Activated T-helper 2 cell treated with anti-CD3 and anti-CD28 coated beads, Interferon-gamma antibody, Interleukin-2, Interleukin-4, amounts not matched to agents 10 μg/mL and 5 μg/mL and 100 μg/mL, durations not matched to agents 14 hours and 24 hours and 36 hours (primary cell): ENCODE data around the gene ITGBL1. TPM values are rescaled to one million over a fixed set of nuclear protein-coding genes. Genes with fewer than 3 reads are reported as not detected.

Experiments used
- DNase-seq: peaks from one replicate; pipeline ENCODE4 v3.0.0; 2021; ENCODE audit warnings: low spot score
- H3K27ac Mint-ChIP-seq: one replicate; pipeline ENCODE4 v1.8.0; 2021; ENCODE audit warnings: mixed read lengths
- H3K27me3 Mint-ChIP-seq: one replicate; pipeline ENCODE4 v1.8.0; 2021; ENCODE audit warnings: low read depth, mixed read lengths
- H3K36me3 Mint-ChIP-seq: one replicate; pipeline ENCODE4 v1.8.0; 2021; ENCODE audit warnings: low read depth, mixed read lengths
- H3K4me1 Mint-ChIP-seq: one replicate; pipeline ENCODE4 v1.8.0; 2021; ENCODE audit warnings: low read depth, mixed read lengths
- H3K4me3 Mint-ChIP-seq: one replicate; pipeline ENCODE4 v1.8.0; 2021; ENCODE audit warnings: low read depth, mild to moderate bottlenecking, moderate library complexity, mixed read lengths
- H3K9me3 Mint-ChIP-seq: one replicate; pipeline ENCODE4 v1.8.0; 2021; ENCODE audit warnings: mixed read lengths
- intact Hi-C: fragments of 100-400 bp; cut with micrococcal nuclease; formaldehyde crosslinking; loops from one replicate; pipeline ENCODE4 v1.15.1; 2023
- total RNA-seq: library from RNA; stranded (reverse); gene quantifications from 2 replicates; pipeline ENCODE4 v1.2.3, GENCODE V29; 2022

Gene ITGBL1
- total RNA-seq, 1 donor from 2014 or later: not detected

- no peaks in the 10 kb centered on the region for H3K4me1 Mint-ChIP-seq
- DNase-seq: no peak
- no peak overlapping the region for H3K4me3 Mint-ChIP-seq
- intact Hi-C loops: loop anchor here (2.0 kb wide), 1 partner anchor 15 kb away; no protein-coding TSS in a partner anchor
- no peak overlapping the region for H3K27ac Mint-ChIP-seq
- no peaks in the 10 kb centered on the region for H3K9me3 Mint-ChIP-seq
- no peaks in the 10 kb centered on the region for H3K36me3 Mint-ChIP-seq
- no peaks in the 10 kb centered on the region for H3K27me3 Mint-ChIP-seq
These were observed 159.3 kb downstream of the ITGBL1 start for GRCh38 chr13:101611491-101612475.

GRCh38 chr13:101612735-101613134 lies 160.3 kb downstream of the ITGBL1 start:
- intact Hi-C loops: no loop called here

GRCh38 chr13:101614491-101614890 lies 162.0 kb downstream of the ITGBL1 start:
- Mint-ChIP-seq H3K27ac (no peak overlapping the region), H3K36me3 (no peaks in the 10 kb centered on the region), H3K4me1 (peaks cover 7% of the 10 kb centered on the region)

More at GRCh38 chr13:101612735-101613134, 160.3 kb downstream of the ITGBL1 start:
- Mint-ChIP-seq H3K9me3 (no peaks in the 10 kb centered on the region), H3K36me3 (no peaks in the 10 kb centered on the region), H3K27me3 (no peaks in the 10 kb centered on the region), H3K27ac (no peak overlapping the region), H3K4me1 (peaks cover under 1% of the 10 kb centered on the region), H3K4me3 (no peak overlapping the region)
- DNase-seq: no peak

GRCh38 chr13:101618440-101619187 lies 166.1 kb downstream of the ITGBL1 start:
- Mint-ChIP-seq H3K4me1 (peaks cover 11% of the 10 kb centered on the region), H3K27ac (no peak overlapping the region), H3K27me3 (peaks cover 22% of the 10 kb centered on the region), H3K9me3 (no peaks in the 10 kb centered on the region), H3K36me3 (no peaks in the 10 kb centered on the region), H3K4me3 (no peak overlapping the region)
- DNase-seq: no peak
- intact Hi-C loops: no loop called here

More at GRCh38 chr13:101614491-101614890, 162.0 kb downstream of the ITGBL1 start:
- Mint-ChIP-seq H3K9me3 (no peaks in the 10 kb centered on the region), H3K4me3 (no peak overlapping the region), H3K27me3 (peaks cover 2% of the 10 kb centered on the region)
- no peak for DNase-seq
- intact Hi-C loops: no loop called here

GRCh38 chr13:101621099-101621498 lies 168.6 kb downstream of the ITGBL1 start:
- Mint-ChIP-seq H3K27ac (no peak overlapping the region), H3K4me1 (peaks cover 29% of the 10 kb centered on the region), H3K27me3 (peaks cover 29% of the 10 kb centered on the region), H3K9me3 (no peaks in the 10 kb centered on the region), H3K36me3 (no peaks in the 10 kb centered on the region), H3K4me3 (no peak overlapping the region)
- no peak for DNase-seq
- intact Hi-C loops: loop anchor here (10.0 kb wide), 1 partner anchor 1154 kb away; the partner anchor contains the start of gene TEX30

GRCh38 chr13:101623470-101624209 lies 171.2 kb downstream of the ITGBL1 start:
- no peak for DNase-seq
- H3K36me3 Mint-ChIP-seq: no peaks in the 10 kb centered on the region
- H3K27ac Mint-ChIP-seq: no peak overlapping the region
- peaks cover 27% of the 10 kb centered on the region for H3K27me3 Mint-ChIP-seq
- H3K4me1 Mint-ChIP-seq: peaks cover 40% of the 10 kb centered on the region
- no peak overlapping the region for H3K4me3 Mint-ChIP-seq
- H3K9me3 Mint-ChIP-seq: no peaks in the 10 kb centered on the region
- intact Hi-C loops: loop anchor here (10.0 kb wide), 1 partner anchor 1151 kb away; the partner anchor contains the start of gene TEX30

- Mint-ChIP-seq H3K4me3 (no peak overlapping the region), H3K4me1 (peaks cover 38% of the 10 kb centered on the region), H3K27ac (no peak overlapping the region), H3K36me3 (no peaks in the 10 kb centered on the region), H3K27me3 (peaks cover 30% of the 10 kb centered on the region), H3K9me3 (no peaks in the 10 kb centered on the region)
- intact Hi-C loops: loop anchor here (10.0 kb wide), 1 partner anchor 1150 kb away; the partner anchor contains the start of gene TEX30
- no peak for DNase-seq
These were observed 171.9 kb downstream of the ITGBL1 start for GRCh38 chr13:101624210-101624922.

GRCh38 chr13:101624981-101625380 lies 172.5 kb downstream of the ITGBL1 start:
- intact Hi-C loops: loop anchor here (5.0 to 10.0 kb wide), 3 partner anchors 368 to 1150 kb away; partner anchors contain the start of gene TEX30
- H3K9me3 Mint-ChIP-seq: no peaks in the 10 kb centered on the region
- H3K27ac Mint-ChIP-seq: no peak overlapping the region
- no peak overlapping the region for H3K4me3 Mint-ChIP-seq
- DNase-seq: no peak
- peaks cover 30% of the 10 kb centered on the region for H3K27me3 Mint-ChIP-seq
- H3K36me3 Mint-ChIP-seq: no peaks in the 10 kb centered on the region
- H3K4me1 Mint-ChIP-seq: peaks cover 38% of the 10 kb centered on the region

- intact Hi-C loops: loop anchor here (1.0 to 10.0 kb wide), 8 partner anchors 16 to 1246 kb away; partner anchors contain the start of gene TEX30
- Mint-ChIP-seq H3K36me3 (no peaks in the 10 kb centered on the region), H3K27ac (peak overlapping the region; percentile 66), H3K9me3 (no peaks in the 10 kb centered on the region), H3K4me1 (peaks cover 36% of the 10 kb centered on the region), H3K27me3 (peaks cover 34% of the 10 kb centered on the region), H3K4me3 (no peak overlapping the region)
- DNase-seq: peak; percentile 13
These were observed 174.6 kb downstream of the ITGBL1 start for GRCh38 chr13:101626925-101627555.

- Mint-ChIP-seq H3K9me3 (no peaks in the 10 kb centered on the region), H3K4me3 (peak overlapping the region; percentile 1), H3K27me3 (peaks cover 30% of the 10 kb centered on the region), H3K4me1 (peaks cover 36% of the 10 kb centered on the region), H3K36me3 (no peaks in the 10 kb centered on the region), H3K27ac (peak overlapping the region; percentile 66)
- no peak for DNase-seq
- intact Hi-C loops: loop anchor here (1.0 to 10.0 kb wide), 8 partner anchors 17 to 1245 kb away; partner anchors contain the start of gene TEX30
These were observed 175.1 kb downstream of the ITGBL1 start for GRCh38 chr13:101627556-101627943.

GRCh38 chr13:101628900-101629299 lies 176.4 kb downstream of the ITGBL1 start:
- no peaks in the 10 kb centered on the region for H3K9me3 Mint-ChIP-seq
- H3K36me3 Mint-ChIP-seq: no peaks in the 10 kb centered on the region
- intact Hi-C loops: loop anchor here (5.0 to 10.0 kb wide), 3 partner anchors 372 to 1146 kb away; partner anchors contain the start of gene TEX30
- no peak overlapping the region for H3K4me3 Mint-ChIP-seq
- H3K27me3 Mint-ChIP-seq: peaks cover 36% of the 10 kb centered on the region
- H3K27ac Mint-ChIP-seq: no peak overlapping the region
- H3K4me1 Mint-ChIP-seq: peaks cover 32% of the 10 kb centered on the region
- DNase-seq: no peak
